ENCODE data around the gene NTM.

The NTM gene

DNA sequence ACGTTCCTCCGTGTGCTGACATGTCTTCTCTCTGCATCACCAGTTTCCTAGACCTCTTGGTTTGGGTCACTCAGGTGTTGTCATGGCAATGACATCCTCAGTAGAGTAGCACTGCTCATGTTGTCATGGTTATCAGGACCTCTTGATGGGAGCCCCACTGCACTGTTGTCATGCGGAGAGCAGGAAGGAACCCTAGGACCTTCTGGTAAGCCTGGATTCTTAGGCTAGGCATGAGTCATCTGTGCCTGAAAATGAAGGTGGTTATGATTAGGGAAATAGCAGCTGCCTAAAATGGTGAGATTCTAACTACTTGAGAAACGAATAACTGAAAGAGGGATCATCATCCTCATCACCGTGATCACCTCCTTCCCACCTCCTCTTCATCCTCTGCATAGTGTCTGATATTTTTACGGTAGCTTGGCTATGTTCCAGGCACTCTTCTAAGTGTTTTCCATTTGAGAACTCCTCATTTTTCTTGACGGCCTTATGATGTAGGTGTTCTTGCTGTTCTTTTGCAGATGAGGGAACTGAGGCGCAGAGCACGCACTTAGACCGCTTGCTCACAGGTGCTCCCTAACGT is 858.4 kb downstream of the NTM start:
- DNase-seq (ENCODE audit: low read depth in 1 of 2, low spot score in 1 of 2): no peak

DNA sequence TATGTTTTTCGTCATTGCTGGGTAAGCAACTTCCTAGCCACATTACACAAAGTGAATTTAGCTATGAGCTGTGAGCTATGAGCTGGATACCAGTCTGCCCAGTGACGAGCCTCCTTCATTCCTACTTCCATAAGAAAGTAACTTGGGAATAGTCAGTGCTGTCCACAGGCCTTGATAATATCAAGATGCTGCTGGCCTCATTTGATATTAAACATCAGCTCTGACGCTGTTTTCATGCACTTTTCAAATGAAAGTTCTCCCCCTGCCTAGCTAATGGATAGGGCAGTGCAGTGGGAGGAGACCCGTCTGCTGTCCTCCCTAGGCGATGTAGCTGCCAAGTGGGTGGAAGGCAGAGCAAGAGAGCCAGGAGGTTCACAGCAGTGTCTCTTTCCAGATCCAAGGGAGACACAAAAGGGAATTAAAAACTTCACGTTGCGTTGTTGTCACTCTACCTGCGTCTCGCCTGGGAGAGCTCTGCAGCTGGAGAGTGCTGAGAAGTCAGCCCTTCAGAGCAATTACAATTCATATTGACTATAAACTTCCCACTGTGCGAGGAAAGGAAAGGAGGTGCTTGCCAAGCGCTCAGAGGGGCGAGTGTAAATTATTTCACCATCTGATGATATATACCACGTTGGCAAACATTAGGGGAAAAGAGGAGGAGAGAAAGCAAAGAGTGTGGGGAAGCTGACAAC is 861.4 kb downstream of the NTM start:
- no peak for DNase-seq (ENCODE audit: low read depth in 1 of 2, low spot score in 1 of 2)

DNA sequence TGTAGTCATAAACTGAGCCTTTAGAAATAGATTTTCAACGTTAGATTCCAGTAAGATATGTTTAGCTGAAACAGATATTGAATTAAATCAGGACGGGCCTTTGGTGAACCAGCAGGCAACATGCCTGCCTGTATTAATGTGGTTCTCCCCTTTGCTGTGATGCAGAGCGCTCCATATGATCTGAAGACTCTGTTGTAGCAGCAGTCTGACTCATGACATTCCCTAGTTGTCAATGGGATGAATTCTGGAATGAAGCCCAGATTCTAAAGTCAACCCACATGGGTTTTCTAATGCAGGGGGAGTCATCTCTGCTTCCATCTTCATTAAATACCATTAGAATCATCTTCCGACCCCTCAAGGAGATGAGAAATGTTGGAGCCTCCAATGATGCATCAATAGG is 864.5 kb downstream of the NTM start:
- no peak for DNase-seq (ENCODE audit: low read depth in 1 of 2, low spot score in 1 of 2)

DNA sequence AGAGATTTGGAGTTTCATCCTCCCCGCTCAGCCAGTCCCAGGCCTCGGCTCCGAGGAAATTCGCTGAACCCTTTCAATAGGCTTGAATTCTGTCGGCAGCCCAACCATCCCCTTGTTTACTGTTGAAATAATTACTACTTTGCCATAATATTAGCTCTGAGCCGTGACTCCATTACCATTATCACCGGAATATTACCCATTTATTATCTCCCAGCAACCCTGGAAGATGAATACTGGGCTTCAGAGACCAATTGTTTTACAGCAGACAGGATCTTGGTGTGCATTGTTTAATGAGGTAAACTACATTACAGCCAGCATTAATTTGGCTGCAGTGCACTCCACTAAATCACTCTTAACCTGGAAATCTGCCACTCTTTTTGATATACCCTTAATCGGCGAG is 867.4 kb downstream of the NTM start:
- no peak for DNase-seq (ENCODE audit: low read depth in 1 of 2, low spot score in 1 of 2)

DNA sequence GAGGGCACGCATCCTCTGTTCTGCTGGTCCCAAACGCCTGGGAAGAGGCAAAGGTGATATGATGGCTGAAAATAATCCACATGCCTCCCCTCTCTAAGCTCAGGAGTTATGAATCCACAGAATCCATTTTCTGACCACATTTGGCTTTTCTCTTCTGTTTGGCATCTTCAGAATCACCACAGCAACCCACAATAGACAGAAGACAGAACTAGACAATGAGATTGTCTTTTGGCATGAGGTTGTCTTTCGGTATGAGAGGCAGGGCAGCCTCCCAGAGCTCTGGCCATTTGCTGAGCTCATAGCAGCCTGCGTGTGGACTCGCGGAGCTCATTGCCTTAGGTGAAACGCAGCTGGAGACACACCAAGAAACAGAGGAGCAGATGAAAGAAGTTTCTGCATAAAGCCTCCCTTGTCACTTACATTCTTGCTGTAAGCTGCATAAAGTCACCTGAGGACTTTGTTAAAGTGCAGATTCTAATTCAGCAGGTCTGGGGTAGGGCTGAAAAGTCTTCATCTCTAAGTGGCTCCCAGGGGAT is 868.0 kb downstream of the NTM start:
- no peak for DNase-seq (ENCODE audit: low read depth in 1 of 2, low spot score in 1 of 2)

DNA sequence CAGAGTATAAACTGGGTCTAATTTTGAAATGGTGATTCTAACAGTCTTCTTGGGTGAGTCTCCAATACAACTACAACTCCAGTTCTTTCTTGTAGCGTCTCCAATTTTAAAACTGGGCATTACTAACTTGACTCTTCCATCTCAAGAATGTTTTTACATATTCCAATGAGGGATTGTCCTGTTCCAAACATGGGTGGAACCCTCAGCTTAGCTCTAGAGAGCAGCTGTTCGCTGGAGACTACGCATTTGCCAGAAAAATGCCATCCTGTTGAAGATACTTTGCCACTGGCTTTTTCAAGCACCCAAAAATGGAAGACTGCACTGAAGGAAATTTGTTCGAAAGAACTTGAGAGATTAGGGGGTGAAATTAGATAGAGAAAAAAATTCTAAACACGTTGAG is 870.0 kb downstream of the NTM start:
- no peak for DNase-seq (ENCODE audit: low read depth in 1 of 2, low spot score in 1 of 2)

DNA sequence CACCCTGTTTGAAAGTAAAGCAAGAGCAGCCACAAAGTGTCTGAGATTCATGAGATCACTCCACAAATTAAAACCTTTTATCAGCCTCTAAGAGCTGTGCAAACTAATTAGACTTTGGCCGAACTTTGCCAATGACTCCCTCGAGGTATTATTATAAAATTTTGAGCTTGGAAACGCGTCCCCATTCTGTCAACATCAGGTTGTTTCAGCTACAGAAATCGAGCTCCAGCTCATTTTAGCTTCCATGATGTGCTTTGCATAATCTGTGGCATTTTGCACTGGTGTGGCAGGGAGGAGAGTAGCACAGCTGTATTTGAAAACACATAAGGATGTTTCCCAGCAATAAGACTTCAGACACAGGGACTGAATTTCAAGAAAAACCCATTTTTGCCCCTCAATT is 872.2 kb downstream of the NTM start:
- DNase-seq (ENCODE audit: low read depth in 1 of 2, low spot score in 1 of 2): no peak

DNA sequence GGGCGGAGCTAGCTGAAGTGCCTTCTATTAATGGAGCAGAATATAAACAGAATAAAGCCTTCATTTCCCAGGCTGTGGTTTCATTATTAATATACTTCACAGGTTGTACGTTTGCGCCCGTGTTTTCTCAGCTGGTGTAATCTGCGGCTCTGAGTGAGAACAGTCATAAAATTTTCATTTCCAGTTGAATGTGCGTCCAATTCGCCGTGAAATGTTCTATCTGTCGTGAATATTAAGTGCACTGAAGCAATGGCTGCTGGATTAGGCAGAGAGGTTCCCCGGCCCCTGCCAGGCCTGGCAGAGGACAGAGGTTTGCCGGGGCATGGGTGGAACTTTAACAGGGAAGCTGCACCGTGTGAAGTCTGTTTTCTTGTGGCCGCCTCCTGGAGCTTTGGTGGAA is 874.4 kb downstream of the NTM start:
- no peak for DNase-seq (ENCODE audit: low read depth in 1 of 2, low spot score in 1 of 2)

DNA sequence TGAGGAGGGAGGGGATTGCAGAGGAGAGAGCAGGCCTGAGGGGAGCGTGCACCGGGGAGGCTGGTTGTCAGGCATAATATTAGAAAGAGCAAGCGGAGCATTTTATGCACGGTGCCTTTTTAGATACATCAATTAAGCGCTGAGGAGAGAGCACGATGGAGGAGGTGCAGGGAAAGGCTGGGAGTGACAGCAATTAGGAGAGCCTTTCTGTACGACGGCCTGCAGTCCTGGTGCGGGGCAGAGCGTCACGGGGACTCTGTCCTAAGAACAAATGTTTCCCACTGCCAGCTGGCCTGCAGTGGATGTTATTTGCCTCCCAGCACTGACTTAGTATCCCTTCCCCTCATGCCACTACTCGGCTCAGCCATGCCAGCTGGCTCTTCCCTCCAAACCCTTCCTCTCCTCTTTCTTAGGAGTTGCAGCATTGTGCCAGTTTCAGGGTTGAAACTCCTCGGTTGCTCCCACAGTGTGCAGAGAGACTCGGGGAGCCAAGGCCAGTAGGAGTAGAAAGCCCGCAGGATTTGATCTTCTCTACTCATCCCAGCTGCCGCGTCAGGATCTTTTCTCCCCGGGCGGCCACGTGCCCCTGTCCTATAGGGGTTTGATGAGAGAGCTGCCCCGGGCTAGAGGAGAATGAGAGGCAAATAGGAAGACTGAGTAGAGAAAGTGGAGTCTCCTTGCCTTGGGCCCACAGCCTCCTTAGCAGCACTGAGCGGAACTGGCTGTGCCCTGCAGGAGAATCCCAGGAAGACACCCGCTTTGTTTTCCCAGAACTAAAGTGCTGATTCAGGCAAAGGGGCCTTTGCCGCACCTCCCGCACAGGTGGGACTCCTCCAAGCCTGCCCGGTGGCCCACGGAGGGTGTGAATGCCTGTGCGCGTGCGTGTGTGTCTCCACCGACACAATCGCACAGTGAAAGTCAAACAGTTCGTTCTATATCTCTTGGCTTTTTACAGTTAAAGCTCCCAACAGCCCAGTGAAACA is 875.3 kb downstream of the NTM start:
- no peak for DNase-seq (ENCODE audit: low read depth in 1 of 2, low spot score in 1 of 2)

DNA sequence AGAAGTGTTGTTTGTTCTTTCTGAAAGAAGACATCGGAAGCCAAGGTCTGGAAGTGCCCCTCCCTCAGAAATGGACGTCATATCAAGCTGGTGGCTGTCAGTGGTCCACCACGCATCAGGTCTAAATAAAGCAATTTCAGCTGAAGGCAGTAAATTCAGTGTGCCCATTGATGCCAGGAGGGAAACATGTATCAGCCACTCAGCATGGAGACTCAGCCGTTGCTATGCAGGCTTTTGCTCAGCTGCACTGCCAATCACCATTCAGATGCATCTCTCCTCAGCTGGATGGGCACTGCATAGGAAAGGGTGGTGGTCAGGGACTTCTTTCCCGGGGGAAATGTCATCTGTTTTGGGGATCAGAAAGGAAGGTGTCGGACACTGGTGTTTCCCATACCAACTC is 878.2 kb downstream of the NTM start:
- no peak for DNase-seq (ENCODE audit: low read depth in 1 of 2, low spot score in 1 of 2)

DNA sequence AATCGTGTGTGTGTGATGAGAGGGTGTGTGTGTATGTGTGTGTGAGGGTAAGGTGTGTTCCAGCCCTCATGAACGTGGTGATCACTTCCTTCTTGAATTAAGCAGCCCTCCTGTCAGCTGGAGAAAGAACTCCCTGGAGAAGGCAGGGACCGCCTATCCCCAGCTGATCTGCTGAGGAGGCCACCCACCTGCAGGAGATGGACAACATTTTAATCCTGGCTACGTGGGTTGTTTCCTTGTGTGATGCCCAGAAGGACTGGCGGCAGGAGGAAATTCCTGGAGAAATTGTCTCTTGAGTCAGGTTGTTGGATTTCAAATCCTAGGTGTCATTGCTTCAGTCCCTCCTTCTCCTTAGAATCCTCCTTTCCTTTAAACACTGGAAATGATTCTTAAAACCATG is 878.8 kb downstream of the NTM start:
- no peak for DNase-seq (ENCODE audit: low read depth in 1 of 2, low spot score in 1 of 2)

DNA sequence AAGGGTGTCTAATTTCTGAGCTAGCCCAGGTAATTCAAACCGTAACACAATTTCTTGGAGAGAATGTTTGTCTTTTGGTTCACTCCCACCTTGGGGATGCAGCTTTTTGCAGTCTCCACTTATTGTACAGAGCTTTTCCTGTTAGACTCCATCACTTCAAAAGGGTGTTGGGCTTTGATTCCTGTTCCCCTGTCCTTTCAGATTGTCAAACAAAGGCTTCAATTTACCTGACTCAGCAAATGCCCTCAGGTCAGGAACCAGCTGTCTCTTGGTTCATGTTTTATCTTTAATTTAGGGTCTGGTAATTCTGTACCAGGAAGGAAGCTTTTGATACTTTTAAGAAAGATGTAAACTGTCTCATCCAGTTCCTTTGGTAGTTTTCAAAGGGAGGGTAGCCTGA is 880.6 kb downstream of the NTM start:
- DNase-seq (ENCODE audit: low read depth in 1 of 2, low spot score in 1 of 2): no peak

DNA sequence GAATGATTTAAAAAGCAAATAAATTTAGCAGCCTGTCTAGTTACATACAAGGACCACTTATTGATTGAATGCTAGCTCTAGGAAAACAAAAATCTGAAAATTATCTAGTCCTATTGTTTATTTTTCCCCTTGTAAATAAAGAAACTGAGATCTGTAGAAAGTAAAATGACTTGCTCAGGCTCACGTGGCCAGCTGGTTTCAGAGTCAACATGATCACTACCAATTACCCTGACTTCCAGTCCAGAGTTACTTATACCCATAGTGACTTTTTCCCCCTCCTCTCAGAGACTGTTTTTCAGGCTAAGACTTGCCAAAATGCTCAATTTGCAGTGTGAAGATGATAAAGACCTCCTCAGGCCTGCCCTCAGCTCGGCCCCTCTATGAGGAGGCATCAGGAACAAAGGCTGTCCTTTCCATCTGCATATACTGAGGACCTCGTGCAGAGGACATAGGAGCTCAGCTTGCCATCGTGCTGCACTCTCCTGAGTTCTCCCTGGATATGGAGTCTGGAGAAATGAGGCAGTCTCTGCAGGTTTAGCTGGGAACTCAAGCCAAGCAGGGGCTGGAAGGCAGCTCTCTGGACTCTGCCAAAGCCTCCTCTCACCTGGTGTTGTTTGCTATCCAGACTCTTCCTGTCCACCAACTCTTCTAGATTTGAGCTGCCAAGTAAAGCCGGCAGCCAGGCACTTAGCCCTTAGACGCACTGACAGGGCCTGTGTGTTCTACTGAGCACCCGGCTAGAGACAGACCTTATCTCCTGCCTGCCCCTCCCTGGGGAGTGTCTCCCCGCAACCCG is 883.3 kb downstream of the NTM start:
- no peak for DNase-seq (ENCODE audit: low read depth in 1 of 2, low spot score in 1 of 2)

DNA sequence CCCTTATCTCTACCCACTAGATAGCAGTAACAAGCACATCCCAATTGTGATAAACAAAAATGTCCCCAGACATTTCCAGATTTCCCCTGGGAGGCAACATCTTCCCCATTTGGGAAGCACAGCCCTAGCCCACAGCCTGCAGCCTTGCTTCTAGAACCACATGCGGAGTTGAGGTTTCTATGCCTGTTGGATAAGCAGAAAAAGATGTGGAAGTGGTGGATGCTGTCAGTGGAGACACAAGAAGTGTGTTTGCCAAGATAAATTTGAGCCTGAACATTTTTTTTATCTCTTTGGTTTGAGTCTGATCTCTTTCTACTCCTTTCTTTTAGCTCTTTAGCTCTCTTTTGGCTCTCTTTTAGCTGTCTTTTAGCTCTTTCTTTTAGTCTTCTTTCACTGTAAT is 884.5 kb downstream of the NTM start:
- DNase-seq (ENCODE audit: low read depth in 1 of 2, low spot score in 1 of 2): no peak

DNA sequence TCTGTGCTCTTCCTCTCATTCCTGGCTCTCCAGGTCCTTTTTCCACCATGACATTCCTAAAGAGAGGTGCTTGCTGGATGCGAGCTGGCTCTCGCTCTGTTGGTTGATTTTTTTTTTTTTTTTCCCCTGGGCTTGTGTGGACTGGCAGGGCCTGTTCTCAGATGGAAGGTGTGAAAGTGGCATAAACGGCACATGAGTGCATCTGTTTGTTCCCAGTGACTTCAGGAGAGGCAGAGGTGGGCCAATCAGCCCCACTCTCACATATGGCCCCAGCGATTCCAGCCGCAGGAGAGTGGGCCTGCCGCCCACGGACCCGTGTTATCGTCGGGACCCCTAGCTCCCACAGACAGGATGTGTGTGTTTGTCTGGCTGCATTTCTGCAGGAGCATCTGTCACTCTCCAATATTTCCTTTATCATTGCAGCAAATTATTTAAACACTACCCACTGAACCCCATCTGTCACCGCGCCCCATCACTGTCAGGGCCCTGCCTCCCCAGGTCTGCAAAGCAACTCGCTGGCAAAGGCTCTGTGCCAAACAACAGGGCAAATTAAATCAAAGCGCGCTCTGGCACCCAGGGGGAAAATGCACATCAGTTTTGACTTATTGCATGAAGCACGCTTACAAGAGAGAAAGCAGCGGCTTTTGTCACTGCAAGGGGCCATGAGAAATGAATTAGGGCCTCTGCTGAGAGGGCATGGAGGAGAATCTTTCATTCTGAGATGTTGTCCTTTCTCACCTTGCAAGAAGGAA is 886.3 kb downstream of the NTM start:
- DNase-seq (ENCODE audit: low read depth in 1 of 2, low spot score in 1 of 2): no peak

DNA sequence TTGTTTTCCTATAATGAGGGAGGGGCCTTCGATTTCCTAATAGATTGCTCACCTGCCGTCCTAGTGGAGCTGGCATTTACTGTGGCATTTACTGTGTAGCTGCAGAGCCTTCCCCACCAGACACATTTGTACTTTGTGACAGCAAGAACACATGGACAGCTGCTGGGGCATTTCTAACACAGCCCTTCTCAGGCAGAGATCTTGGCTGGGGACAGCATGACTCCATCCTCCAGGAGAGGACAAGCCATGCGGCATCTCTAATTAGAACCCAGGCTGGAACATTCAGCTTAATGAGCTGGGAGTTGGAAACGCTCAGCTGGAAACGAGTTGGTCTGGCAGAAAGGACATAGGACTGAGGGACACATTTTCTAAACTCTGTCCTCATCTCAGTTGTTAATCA is 887.5 kb downstream of the NTM start:
- DNase-seq (ENCODE audit: low read depth in 1 of 2, low spot score in 1 of 2): no peak

DNA sequence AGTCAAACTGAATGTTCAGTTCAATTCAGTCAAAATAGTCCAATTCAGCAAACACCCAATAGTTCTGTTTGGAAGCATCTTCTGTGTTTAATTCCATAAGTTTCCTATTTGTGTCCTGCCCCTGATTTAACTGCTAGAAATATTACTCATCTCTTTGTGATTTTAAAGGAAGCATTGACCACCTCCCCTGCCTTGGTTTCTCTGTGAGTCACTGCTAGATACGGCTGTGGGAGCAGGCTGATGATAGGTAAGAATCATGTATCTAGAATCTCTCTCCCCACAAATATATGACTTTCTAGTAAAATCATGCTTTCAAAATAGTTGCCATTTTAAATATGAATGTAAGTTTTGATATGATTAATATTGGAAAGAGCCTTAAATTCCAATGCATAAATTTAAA is 888.5 kb downstream of the NTM start:
- no peak for DNase-seq (ENCODE audit: low read depth in 1 of 2, low spot score in 1 of 2)

DNA sequence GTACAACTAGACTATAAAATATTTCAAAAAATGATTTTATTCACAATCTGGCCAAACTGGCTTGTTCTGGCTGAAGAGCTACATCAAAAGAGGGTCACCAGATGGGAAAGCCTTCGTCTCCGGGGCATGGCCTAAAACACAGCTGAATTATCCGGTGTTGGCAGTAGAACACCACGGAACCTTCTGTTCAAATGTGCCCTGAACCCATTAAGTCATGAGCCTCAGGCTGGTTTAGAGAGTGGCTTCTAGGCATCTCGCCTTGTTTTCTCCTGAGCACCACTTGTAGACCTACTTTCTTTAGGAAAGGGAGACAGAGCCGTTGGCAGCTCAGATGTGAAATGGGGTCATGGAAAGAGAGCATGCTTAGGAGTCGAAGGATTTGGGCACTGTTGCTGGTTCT is 890.2 kb downstream of the NTM start:
- DNase-seq (ENCODE audit: low read depth in 1 of 2, low spot score in 1 of 2): no peak

DNA sequence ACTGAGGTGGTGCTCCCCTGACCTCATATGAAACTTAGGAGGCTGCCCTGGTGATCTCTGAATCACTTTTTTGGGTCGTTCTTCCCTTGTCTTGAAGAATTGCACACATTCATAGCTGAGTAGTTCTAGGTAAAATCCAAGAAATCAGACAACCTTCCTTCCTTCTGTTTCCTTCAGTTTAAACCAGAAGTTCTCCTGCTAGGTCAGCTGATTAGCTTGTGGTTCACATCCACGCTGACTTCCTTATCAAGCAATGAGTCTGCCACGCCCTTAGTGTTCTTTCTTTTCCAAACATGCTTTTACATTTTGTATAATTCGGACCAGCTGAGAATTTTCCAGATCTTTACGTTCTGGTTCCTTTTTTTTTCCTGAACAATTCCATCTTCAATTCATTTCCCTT is 892.8 kb downstream of the NTM start:
- DNase-seq (ENCODE audit: low read depth in 1 of 2, low spot score in 1 of 2): no peak

DNA sequence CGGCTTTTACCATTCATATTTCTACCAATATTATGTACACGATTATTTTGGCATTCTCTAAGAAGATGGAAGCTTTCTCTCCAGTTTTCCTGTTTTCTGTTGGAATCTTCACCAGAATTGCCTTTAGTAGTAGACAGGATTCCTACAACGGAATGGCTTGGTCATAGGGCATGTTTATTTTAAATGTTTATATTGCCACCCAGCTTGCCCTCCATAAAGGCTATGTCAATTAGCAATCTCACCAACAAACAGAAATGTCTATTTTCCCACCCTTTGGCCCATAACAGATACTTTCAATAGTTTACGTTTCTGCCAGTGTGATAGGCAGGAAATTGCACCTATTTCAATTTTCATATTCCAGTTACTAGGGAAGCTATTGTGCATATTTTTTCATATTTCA is 893.5 kb downstream of the NTM start:
- no peak for DNase-seq (ENCODE audit: low read depth in 1 of 2, low spot score in 1 of 2)
